HG03558 (cell line): ENCODE results near the gene BEST2.
A peak's percentile ranks its signal among the peaks of the same experiment; 100 is the strongest.
"Not testable (repeated sequence)": the region's sequence is repeated elsewhere in the genome, so short reads cannot be mapped to it uniquely, and the experiment has no call there.

Experiments
- ATAC-seq: cut with Tn5 transposase; IDR thresholded peaks from one replicate; pipeline ENCODE4 v1.9.1; 2021; ENCODE audit warnings: moderate number of reproducible peaks; ENCODE audit not compliant: unreplicated experiment; ENCODE audit errors: extremely low read depth

BEST2 gene

GRCh38 chr19:12796146-12797071, 44.8 kb downstream of the BEST2 start:
- ATAC-seq: no peak

DNA sequence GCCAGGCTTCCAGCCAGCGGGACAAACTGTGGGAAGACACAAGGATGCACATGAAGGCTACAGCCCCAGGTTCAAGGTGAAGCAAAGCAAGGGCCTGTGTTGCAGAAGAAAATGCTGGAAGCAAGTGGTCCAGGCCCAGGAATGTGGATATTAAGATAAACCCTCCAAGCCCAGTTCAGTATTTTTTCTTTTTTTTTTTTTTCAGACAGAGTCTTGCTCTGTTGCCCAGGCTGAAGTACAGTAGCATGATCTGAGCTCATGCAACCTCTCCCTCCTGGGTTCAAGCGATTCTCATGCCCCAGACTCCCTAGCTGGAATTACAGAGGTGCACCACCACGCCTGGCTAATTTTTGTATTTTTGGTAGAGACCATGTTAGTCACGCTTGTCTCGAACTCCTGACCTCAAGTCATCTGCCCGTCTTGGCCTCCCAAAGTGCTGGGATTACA, 45.6 kb downstream of the BEST2 start:
- ATAC-seq: no peak

- not testable (repeated sequence) for ATAC-seq
These were observed 46.0 kb downstream of the BEST2 start for GRCh38 chr19:12797607-12798006.

- no peak for ATAC-seq
These were observed 48.3 kb downstream of the BEST2 start for GRCh38 chr19:12799742-12800465.

DNA sequence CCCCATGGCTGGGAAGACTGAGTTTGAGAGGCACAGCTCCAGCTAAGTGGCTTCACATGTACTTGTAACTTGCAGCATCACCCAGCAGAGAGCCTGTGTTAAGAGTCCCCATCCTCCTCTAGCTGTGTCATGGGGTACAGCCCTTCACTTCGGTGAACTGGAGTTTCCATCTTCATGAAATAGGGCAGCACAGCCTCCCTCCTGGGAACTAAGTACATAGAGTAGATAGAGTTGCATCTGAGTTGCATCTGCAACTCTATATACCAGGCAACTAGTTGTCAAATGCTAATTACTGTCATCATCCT, 48.8 kb downstream of the BEST2 start:
- ATAC-seq: no peak

GRCh38 chr19:12800923-12801465, 49.4 kb downstream of the BEST2 start:
- ATAC-seq: no peak

DNA sequence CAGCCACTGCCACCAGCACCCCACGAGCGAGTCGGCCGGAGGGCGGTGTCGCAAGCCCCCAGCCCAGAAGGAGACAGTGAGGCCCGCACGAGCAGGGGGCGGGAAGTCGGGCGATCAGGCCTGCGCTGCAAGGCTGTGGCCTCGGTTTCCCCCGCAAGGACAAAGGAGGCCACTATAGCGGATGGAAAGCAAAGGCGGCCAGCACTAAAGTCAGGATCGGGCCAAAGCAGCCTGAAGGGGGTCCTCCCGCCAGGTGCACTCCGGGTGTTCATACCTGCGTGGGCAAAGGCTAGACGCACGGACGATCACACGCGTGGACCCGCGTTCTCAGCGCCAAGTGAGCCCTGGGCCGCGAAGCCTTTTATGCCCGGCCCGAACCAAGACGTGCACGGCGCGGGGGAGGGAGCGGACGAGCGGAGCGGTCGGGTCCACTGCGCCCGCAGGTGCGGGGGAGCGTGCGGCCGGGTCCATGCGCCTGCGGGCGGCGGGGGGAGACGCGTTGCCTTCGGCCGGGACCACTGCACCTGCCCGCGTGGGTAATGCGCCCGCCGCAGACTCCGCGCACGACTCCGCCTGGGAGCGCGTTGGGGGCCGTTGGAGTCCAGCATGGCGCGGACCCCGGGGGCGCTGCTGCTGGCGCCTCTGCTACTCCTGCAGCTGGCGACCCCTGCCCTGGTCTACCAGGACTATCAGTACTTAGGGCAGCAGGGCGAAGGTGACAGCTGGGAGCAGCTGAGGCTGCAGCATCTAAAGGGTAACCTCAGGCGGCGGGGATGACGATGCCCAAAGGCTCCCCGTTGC, 50.1 kb downstream of the BEST2 start, which contains the start of the genes PRDX2 and THSD8:
Gene PRDX2 (minus strand): TSS at position 335 of the 801 bp plus-strand sequence. CDS start 539 bp downstream, outside the sequence.
Gene THSD8 (plus strand): TSS at position 604 of the 801 bp plus-strand sequence. CDS start 3 bp downstream, at position 607.
- ATAC-seq: no peak

DNA sequence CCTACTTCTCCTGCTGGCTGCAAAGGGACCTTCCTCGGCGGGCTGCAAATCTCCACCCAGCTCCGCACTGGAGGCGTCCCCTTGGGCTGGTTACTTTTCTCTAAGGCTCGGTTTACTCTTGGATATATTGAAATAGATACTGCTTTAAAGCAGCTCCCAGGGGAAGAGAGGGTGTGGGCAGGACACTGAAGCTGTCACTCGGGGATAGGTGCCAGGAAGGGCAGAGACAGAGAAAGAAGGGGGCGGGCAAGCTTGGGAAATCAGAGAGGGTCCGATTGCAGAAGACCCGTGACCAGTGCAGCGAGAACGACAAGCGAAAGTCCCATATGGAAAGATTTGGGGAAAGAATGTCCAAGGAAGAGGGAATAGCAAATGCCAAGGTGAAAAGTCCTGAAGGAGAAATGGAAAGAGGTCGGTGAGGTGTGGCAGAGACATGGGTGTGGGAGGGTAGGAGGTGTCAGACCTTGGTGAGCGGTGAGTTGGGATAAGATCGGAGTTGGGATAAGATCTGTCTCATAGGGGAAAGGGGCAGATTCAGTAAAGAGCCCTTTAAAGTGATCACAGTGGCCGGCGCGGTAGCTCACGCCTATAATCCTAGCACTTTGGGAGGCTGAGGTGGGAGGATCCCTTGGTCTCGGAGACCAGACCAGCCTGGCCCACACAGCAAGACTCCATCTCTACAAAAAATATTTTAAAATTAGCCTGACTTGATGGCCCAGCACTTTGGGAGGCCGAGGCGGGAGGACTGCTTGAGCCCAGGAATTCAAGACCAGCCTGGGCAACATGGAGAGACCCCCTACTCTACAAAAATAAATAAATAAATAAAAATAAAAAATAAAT, 50.9 kb downstream of the BEST2 start:
- no peak for ATAC-seq

DNA sequence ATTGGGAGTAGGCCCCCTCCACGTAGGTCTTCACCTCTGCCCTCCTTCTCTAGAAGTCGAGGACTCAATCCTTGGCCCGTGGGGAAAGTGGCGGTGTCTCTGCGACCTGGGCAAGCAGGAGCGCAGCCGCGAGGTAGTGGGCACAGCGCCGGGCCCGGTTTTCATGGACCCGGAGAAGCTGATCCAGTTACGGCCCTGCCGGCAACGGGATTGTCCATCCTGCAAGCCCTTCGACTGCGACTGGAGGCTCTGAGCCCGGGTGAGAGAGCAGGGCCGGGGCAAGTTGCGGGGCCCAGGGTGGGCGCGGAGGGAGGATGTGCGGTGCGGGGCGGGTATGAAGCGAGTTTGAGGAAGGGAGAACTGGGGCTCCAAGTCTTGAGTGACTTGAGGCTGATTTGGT, 52.5 kb downstream of the BEST2 start:
- no peak for ATAC-seq

DNA sequence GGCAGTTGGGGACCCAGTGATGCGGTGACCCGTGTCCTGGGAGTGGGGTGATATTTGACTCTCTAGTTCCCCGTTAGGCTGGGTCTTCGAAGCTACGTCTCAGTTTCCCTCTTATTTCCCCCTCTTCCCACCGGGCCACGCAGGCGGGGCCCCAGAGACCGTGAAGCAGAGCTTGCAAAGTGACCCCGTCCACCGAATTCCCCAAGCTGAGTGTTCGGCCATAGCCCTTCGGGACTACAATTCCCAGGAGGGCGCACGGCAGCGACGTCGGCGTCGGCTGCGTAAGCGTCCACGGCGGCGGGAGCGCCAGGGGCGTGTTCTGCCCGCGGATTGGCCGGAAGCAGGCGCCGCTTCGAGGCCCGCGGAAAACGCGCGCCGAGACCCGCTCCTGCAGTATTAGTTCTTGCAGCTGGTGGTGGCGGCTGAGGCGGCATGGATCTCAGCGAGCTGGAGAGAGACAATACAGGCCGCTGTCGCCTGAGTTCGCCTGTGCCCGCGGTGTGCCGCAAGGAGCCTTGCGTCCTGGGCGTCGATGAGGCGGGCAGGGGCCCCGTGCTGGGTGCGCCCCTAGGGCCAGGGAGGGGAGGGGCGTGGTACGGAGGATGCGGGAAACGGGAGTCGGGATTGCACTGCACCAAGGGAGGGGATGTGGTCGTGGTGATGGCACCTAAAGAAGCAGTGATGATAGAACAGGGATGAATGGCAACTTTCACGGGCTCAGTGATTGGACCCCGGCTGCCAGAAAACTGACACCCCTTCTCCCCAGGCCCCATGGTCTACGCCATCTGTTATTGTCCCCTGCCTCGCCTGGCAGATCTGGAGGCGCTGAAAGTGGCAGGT, 54.9 kb downstream of the BEST2 start, which contains the start of gene RNASEH2A:
Gene RNASEH2A (plus strand): TSS at position 343 of the 840 bp plus-strand sequence. CDS start 90 bp downstream, at position 433.
- peak; percentile 48 for ATAC-seq
